Endothelial cell of umbilical vein (primary cell): Measurements from ENCODE around the gene PGAP6. TPM values are rescaled to one million over a fixed set of nuclear protein-coding genes. Genes with fewer than 3 reads are reported as not detected.

Source experiments
- BruUV-seq: library from RNA; stranded (reverse); fragments of 400-500 nt; replicated peaks from 2 replicates; lab custom pipeline; 2021; lab: Mats Ljungman, UMichigan
- CTCF ChIA-PET: fragments of 300-600, 350-600 bp; sonication (Branson Sonifier 250); formaldehyde crosslinking; loops from one replicate; lab custom pipeline; 2021; ENCODE audit warnings: antibody characterized with exemption, inconsistent platforms; lab: Charles Lee
- POLR2A ChIA-PET: fragments of 300-600, 350-600 bp; sonication (Branson Sonifier 250); formaldehyde crosslinking; loops from one replicate; lab custom pipeline; 2021; ENCODE audit warnings: antibody characterized with exemption, inconsistent platforms; lab: Charles Lee
- DNase-seq: peaks from one replicate; pipeline ENCODE4 v3.0.0-alpha.2; 2011; ENCODE audit warnings: low read depth, low spot score
- FAIRE-seq: peaks from 2 replicates; lab custom pipeline; 2011; peaks lifted over from hg19 to GRCh38; lab: Jason Lieb, UNC
- H2AFZ ChIP-seq: 2 replicates; pipeline ENCODE4 v1.6.0; 2012; ENCODE audit warnings: low read depth, low read length, control low read depth, inconsistent platforms
- H3K27ac ChIP-seq: 2 replicates; pipeline ENCODE4 v1.5.1; 2011; ENCODE audit warnings: low read depth, mild to moderate bottlenecking, control low read depth, low read length, moderate library complexity; ENCODE audit not compliant: insufficient read depth
- H3K27me3 ChIP-seq, 2 experiments: 2 replicates each; pipeline versions ENCODE4 v1.6.0 to v1.6.1; 2011; ENCODE audit warnings: low read length in 2 of 2, mixed read lengths in 1 of 2; ENCODE audit not compliant: control insufficient read depth in 2 of 2, insufficient read depth in 2 of 2
- H3K36me3 ChIP-seq, 2 experiments: 2 replicates in 1 of 2; 3 replicates in 1 of 2; pipeline ENCODE4 v1.5.1; 2011; ENCODE audit warnings: low read length in 2 of 2, mild to moderate bottlenecking in 1 of 2, moderate library complexity in 1 of 2; ENCODE audit not compliant: control insufficient read depth in 2 of 2, insufficient read depth in 2 of 2; ENCODE audit errors: extremely low read depth in 1 of 2
- H3K4me1 ChIP-seq: 3 replicates; pipeline ENCODE4 v1.5.1; 2011; ENCODE audit warnings: mild to moderate bottlenecking, low read length; ENCODE audit not compliant: control insufficient read depth, insufficient read depth; ENCODE audit errors: extremely low read depth
- H3K4me2 ChIP-seq: 2 replicates; pipeline ENCODE4 v1.6.1; 2011; ENCODE audit warnings: low read length, control low read depth, mixed read lengths; ENCODE audit not compliant: insufficient read depth
- H3K4me3 ChIP-seq, 3 experiments: fragments of 200-600 bp in 1 of 3; sonication (generic), shearing (Covaris generic) in 1 of 3; replicated peaks in 1 of 3; 2 replicates each; pipeline ENCODE4 v1.5.1; 2011 to 2016; ENCODE audit warnings: control low read depth in 3 of 3, low read length in 3 of 3, mild to moderate bottlenecking in 2 of 3, inconsistent platforms in 1 of 3, low read depth in 1 of 3, moderate library complexity in 1 of 3; ENCODE audit not compliant: insufficient read depth in 1 of 3
- H3K79me2 ChIP-seq: 2 replicates; pipeline ENCODE4 v1.6.0; 2012; ENCODE audit warnings: low read length, inconsistent platforms; ENCODE audit not compliant: control insufficient read depth, insufficient read depth
- H3K9ac ChIP-seq: replicated peaks from 2 replicates; pipeline ENCODE3; 2011; ENCODE audit warnings: low read length, control low read depth; ENCODE audit not compliant: insufficient read depth; ENCODE audit errors: extremely low read depth
- H3K9me1 ChIP-seq: replicated peaks from 3 replicates; pipeline ENCODE4 v1.6.0; 2011; ENCODE audit warnings: mild to moderate bottlenecking, low read length; ENCODE audit not compliant: control insufficient read depth, insufficient read depth; ENCODE audit errors: extremely low read depth
- H3K9me3 ChIP-seq: replicated peaks from 2 replicates; pipeline ENCODE4 v1.5.1; 2012; ENCODE audit warnings: low read length, inconsistent platforms; ENCODE audit not compliant: control insufficient read depth, insufficient read depth
- H4K20me1 ChIP-seq: replicated peaks from 2 replicates; pipeline ENCODE3; 2011; ENCODE audit warnings: mild to moderate bottlenecking, low read length; ENCODE audit not compliant: control insufficient read depth, insufficient read depth; ENCODE audit errors: extremely low read depth
- CTCF ChIP-seq, 2 donors: IDR thresholded peaks; 1 replicate in 1 of 2; 2 replicates in 1 of 2; pipeline ENCODE4 v1.5.1; 2011; ENCODE audit warnings: low read length in 2 of 2, mild to moderate bottlenecking in 2 of 2, moderate library complexity in 2 of 2, control low read depth in 1 of 2, inconsistent platforms in 1 of 2, low read depth in 1 of 2; ENCODE audit not compliant: insufficient read depth in 1 of 2; ENCODE audit errors: extremely low read depth in 1 of 2
- EZH2 ChIP-seq: IDR thresholded peaks from 2 replicates; pipeline ENCODE4 v1.6.1; 2012; ENCODE audit warnings: borderline replicate concordance, low read depth, mild to moderate bottlenecking, moderate library complexity, low read length, inconsistent platforms; ENCODE audit not compliant: severe bottlenecking
- FOS ChIP-seq: IDR thresholded peaks from 2 replicates; pipeline ENCODE4 v1.6.1; 2011; ENCODE audit warnings: mild to moderate bottlenecking, low read length, moderate library complexity, borderline replicate concordance; ENCODE audit not compliant: insufficient read depth
- GATA2 ChIP-seq: IDR thresholded peaks from 2 replicates; pipeline ENCODE4 v1.7.0; 2011; ENCODE audit warnings: low read depth, mild to moderate bottlenecking, moderate library complexity, mixed read lengths, low read length; ENCODE audit not compliant: insufficient read length, insufficient read depth
- JUN ChIP-seq: IDR thresholded peaks from 2 replicates; pipeline ENCODE4 v1.6.1; 2011; ENCODE audit warnings: borderline replicate concordance, low read depth; ENCODE audit not compliant: insufficient read length, insufficient read depth
- MAX ChIP-seq: IDR thresholded peaks from 2 replicates; pipeline ENCODE4 v1.6.1; 2011; ENCODE audit not compliant: insufficient read depth, insufficient read length
- MYC ChIP-seq: IDR thresholded peaks from one replicate; pipeline ENCODE4 v1.6.1; 2011; ENCODE audit warnings: mild to moderate bottlenecking, low read depth, low read length
- POLR2A ChIP-seq: IDR thresholded peaks from 2 replicates; pipeline ENCODE4 v1.6.1; 2012; ENCODE audit warnings: low read depth, mild to moderate bottlenecking, control low read depth, low read length
- POLR2AphosphoS5 ChIP-seq: IDR thresholded peaks from 2 replicates; pipeline ENCODE4 v1.6.1; 2012; ENCODE audit warnings: low read depth, mild to moderate bottlenecking, control low read depth, low read length, moderate library complexity; ENCODE audit not compliant: insufficient read depth
- dilution Hi-C: fragments of 300-500 bp; cut with MboI; formaldehyde crosslinking; loops from one replicate; pipeline ENCODE4 v1.15.0; 2019; ENCODE audit warnings: low sequenced_read_pairs; ENCODE audit not compliant: extremely low pct_ligation_motif_present
- intact Hi-C: fragments of 100-400 bp; cut with micrococcal nuclease; formaldehyde crosslinking; loops from one replicate; pipeline ENCODE4 v1.10.0; 2022
- polyA plus RNA-seq, 4 experiments: library from polyadenylated mRNA; depleted of rRNA in 3 of 4; stranded (reverse) in 3 of 4; unstranded in 1 of 4; fragments of >200 nt; gene quantifications; 2 replicates each; pipeline versions ENCODE4 v1.2.1 to v1.2.3, GENCODE V29; 2011 to 2012; ENCODE audit warnings: missing spikeins in 1 of 4
- total RNA-seq: library from RNA; stranded (reverse); gene quantifications from 2 replicates; pipeline ENCODE4 v1.2.3, GENCODE V29; 2021

PGAP6 gene
- total and polyA plus RNA-seq, 2 donors (not counting 3 experiments of a cell fraction or from before 2014, with no cell fraction given), result 89.8 to 365 TPM

GRCh38 chr16:372302-372983, 9.3 kb downstream of the PGAP6 start:
- dilution Hi-C loops, result no loop called here
- FAIRE-seq, result no peak

More at GRCh38 chr16:372302-372983, 9.3 kb downstream of the PGAP6 start:
- H2AFZ ChIP-seq, result no peak overlapping the region
- intact Hi-C loops, result no loop called here
- H3K9me3 ChIP-seq, result no peaks in the 10 kb centered on the region
- no peaks in the 10 kb centered on the region for H3K9me1 ChIP-seq
- H3K79me2 ChIP-seq, result no peaks in the 10 kb centered on the region
- H3K4me2 ChIP-seq, result no peak overlapping the region
- H3K4me3 ChIP-seq, result no peak overlapping the region
- no peak overlapping the region for H3K27ac ChIP-seq
- H3K27me3 ChIP-seq, result no peaks in the 10 kb centered on the region
- ChIA-PET CTCF (no interaction called here), POLR2A (no interaction called here)
- H4K20me1 ChIP-seq, result no peaks in the 10 kb centered on the region
- DNase-seq, result no peak
- no peak overlapping the region for H3K9ac ChIP-seq
- TF ChIP-seq MAX (no peak), POLR2A (no peak), GATA2 (no peak), CTCF (IDR thresholded peaks at IDR 0.05; ENCODE audit: extremely low read depth in 1 of 2, insufficient read depth in 1 of 2, low read depth in 1 of 2, low read length in 2 of 2) (no peak), EZH2 (no peak), JUN (no peak), POLR2AphosphoS5 (no peak), MYC (no peak), FOS (no peak)
- peaks cover 7 to 56% of the 10 kb centered on the region in 2 experiments for H3K36me3 ChIP-seq
- BruUV-seq, result no TSS peak
- H3K4me1 ChIP-seq, result peaks cover 8% of the 10 kb centered on the region
